SU-DHL-6 (cell line): ENCODE measurements around the gene TALDO1.

Experiments used
- H2AFZ ChIP-seq: fragments of 200-600 bp; sonication (generic); 2 replicates; pipeline ENCODE4 v1.6.1; 2014; ENCODE audit warnings: low read depth, mild to moderate bottlenecking, moderate library complexity, mixed read lengths, antibody characterized with exemption, low read length; ENCODE audit not compliant: severe bottlenecking
- H3F3A ChIP-seq: fragments of 200-600 bp; shearing (Covaris generic); 2 replicates; pipeline ENCODE4 v1.6.0; 2016; ENCODE audit warnings: antibody characterized with exemption, mild to moderate bottlenecking; ENCODE audit not compliant: insufficient read depth
- H3K27ac ChIP-seq: fragments of 200-600 bp; sonication (generic); 2 replicates; pipeline ENCODE4 v1.5.1; 2016; ENCODE audit warnings: low read depth, mild to moderate bottlenecking, low read length, moderate library complexity, mixed read lengths
- H3K27me3 ChIP-seq: fragments of 200-600 bp; sonication (generic), shearing (Covaris generic); 2 replicates; pipeline ENCODE4 v1.6.0; 2014; ENCODE audit warnings: mild to moderate bottlenecking, low read length
- H3K36me3 ChIP-seq: fragments of 200-600 bp; sonication (generic); 2 replicates; pipeline ENCODE4 v1.6.1; 2014; ENCODE audit warnings: mild to moderate bottlenecking, low read length, mixed read lengths
- H3K4me2 ChIP-seq: fragments of 300-600, 200-600 bp; shearing (Covaris generic), sonication (generic); 2 replicates; pipeline ENCODE4 v1.6.0; 2014; ENCODE audit warnings: low read length, low read depth, mild to moderate bottlenecking; ENCODE audit not compliant: poor library complexity, severe bottlenecking
- H3K4me3 ChIP-seq: fragments of 200-600 bp; sonication (generic); 2 replicates; pipeline ENCODE4 v1.5.1; 2014; ENCODE audit warnings: antibody characterized with exemption, low read length, mild to moderate bottlenecking, mixed read lengths; ENCODE audit not compliant: insufficient read depth, poor library complexity, severe bottlenecking
- H3K79me2 ChIP-seq: fragments of 200-600 bp; sonication (generic); 2 replicates; pipeline ENCODE4 v1.6.1; 2014; ENCODE audit warnings: mild to moderate bottlenecking, low read length, moderate library complexity; ENCODE audit not compliant: insufficient read depth
- H3K9ac ChIP-seq: fragments of 200-600 bp; sonication (generic); 2 replicates; pipeline ENCODE4 v1.7.0; 2014; ENCODE audit warnings: mild to moderate bottlenecking, low read length
- H3K9me2 ChIP-seq: fragments of 200-600 bp; sonication (generic); replicated peaks from 2 replicates; pipeline ENCODE4 v1.6.1; 2014; ENCODE audit warnings: low read length; ENCODE audit not compliant: insufficient read depth
- H3K9me3 ChIP-seq: fragments of 200-600 bp; sonication (generic); 2 replicates; pipeline ENCODE4 v1.6.1; 2014; ENCODE audit warnings: low read length, mixed read lengths; ENCODE audit not compliant: insufficient read depth
- H4K20me1 ChIP-seq: fragments of 200-600 bp; sonication (generic); 2 replicates; pipeline ENCODE4 v1.6.1; 2014; ENCODE audit warnings: low read depth, mild to moderate bottlenecking, antibody characterized with exemption, low read length, moderate library complexity, mixed read lengths
- CTCF ChIP-seq: fragments of 200-600 bp; sonication (generic); IDR thresholded peaks from one replicate; pipeline ENCODE4 v1.5.1; 2017; ENCODE audit warnings: antibody characterized with exemption, mild to moderate bottlenecking, low read length, moderate library complexity; ENCODE audit not compliant: insufficient read depth, poor library complexity, severe bottlenecking
- EZH2phosphoT487 ChIP-seq: fragments of 200-600 bp; sonication (generic), shearing (Covaris generic); conservative IDR thresholded peaks from 2 replicates; pipeline ENCODE4 v1.6.1; 2018; ENCODE audit warnings: mild to moderate bottlenecking, antibody characterized with exemption, low read length, moderate library complexity, mixed read lengths

The TALDO1 gene

GRCh38 chr11:789943-790342 is 42.7 kb downstream of the TALDO1 start, which contains the start of gene CEND1:
CEND1 (minus strand) TSS chr11:790090; CDS start chr11:788576, 1,514 bp downstream.
- Histone ChIP-seq H3F3A (peaks cover 4% of the 10 kb centered on the region; the same call in 1 of the 2 replicates), H4K20me1 (no peaks in the 10 kb centered on the region), H3K9me2 (no peaks in the 10 kb centered on the region), H3K9ac (peak within 1 kb of the TSS; percentile 47), H3K79me2 (no peaks in the 10 kb centered on the region), H3K4me2 (peak within 1 kb of the TSS; percentile 54), H3K36me3 (no peaks in the 10 kb centered on the region), H3K27ac (no peak within 1 kb of the TSS), H3K27me3 (no peaks in the 10 kb centered on the region), H3K9me3 (no peaks in the 10 kb centered on the region), H3K4me3 (peak within 1 kb of the TSS; percentile 49), H2AFZ (no peak within 1 kb of the TSS)
- TF ChIP-seq CTCF, result no peak
- TF ChIP-seq EZH2phosphoT487, result no peak

GRCh38 chr11:790721-791564 is 43.7 kb downstream of the TALDO1 start:
- Histone ChIP-seq H3K4me2 (no peak overlapping the region), H3K9ac (no peak overlapping the region), H4K20me1 (no peaks in the 10 kb centered on the region), H2AFZ (no peak overlapping the region), H3K36me3 (no peaks in the 10 kb centered on the region), H3K9me3 (no peaks in the 10 kb centered on the region), H3F3A (peaks cover 4% of the 10 kb centered on the region; the same call in 1 of the 2 replicates), H3K27me3 (no peaks in the 10 kb centered on the region), H3K27ac (no peak overlapping the region), H3K9me2 (no peaks in the 10 kb centered on the region), H3K4me3 (no peak overlapping the region), H3K79me2 (peaks cover 7% of the 10 kb centered on the region; the same call in 1 of the 2 replicates)
- TF ChIP-seq EZH2phosphoT487, result no peak
- TF ChIP-seq CTCF, result no peak

- Histone ChIP-seq H3K36me3 (no peaks in the 10 kb centered on the region), H3K79me2 (peaks cover 14% of the 10 kb centered on the region; the same call in 1 of the 2 replicates), H3K9me3 (no peaks in the 10 kb centered on the region), H4K20me1 (peaks cover 2% of the 10 kb centered on the region; the same call in 1 of the 2 replicates), H3K9me2 (no peaks in the 10 kb centered on the region), H2AFZ (no peak overlapping the region), H3K4me3 (no peak overlapping the region), H3K27ac (no peak overlapping the region), H3K27me3 (no peaks in the 10 kb centered on the region), H3K9ac (no peak overlapping the region), H3K4me2 (no peak overlapping the region), H3F3A (peaks cover 6% of the 10 kb centered on the region; the same call in 1 of the 2 replicates)
- TF ChIP-seq EZH2phosphoT487 (no peak), CTCF (no peak)
Observed at GRCh38 chr11:791658-792534, 44.6 kb downstream of the TALDO1 start.
